Right forelimb (tissue), 1 donor: ENCODE measurements around the gene MYPN.
A peak's percentile ranks its signal among the peaks of the same experiment; 100 is the strongest.
"Not testable (repeated sequence)": the region's sequence is repeated elsewhere in the genome, so short reads cannot be mapped to it uniquely, and the experiment has no call there.

Experiments used
- DNase-seq: peaks from one replicate; pipeline ENCODE4 v3.0.0-alpha.2; 2018

The MYPN gene

GRCh38 chr10:68175949-68176348 is 66.7 kb downstream of the MYPN start:
- no peak for DNase-seq

DNA sequence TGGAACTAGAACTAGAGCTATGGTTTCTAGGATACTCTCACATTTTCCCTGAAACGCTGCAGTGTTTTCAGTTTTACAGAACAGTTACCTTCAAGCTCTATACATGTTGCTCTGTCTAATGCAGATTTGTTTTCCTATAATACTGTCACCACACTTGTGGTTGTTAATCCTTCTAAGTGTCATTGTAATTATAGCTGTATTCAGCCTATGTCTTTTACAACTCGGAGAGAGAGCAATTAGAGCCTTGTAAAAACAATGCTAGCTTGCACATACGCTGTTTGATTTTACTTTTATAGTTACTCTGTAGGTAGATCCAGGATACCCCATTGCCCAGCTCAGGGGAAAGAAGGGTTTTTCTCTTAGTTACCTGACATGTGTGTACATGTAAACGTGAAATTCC is 67.5 kb downstream of the MYPN start:
- no peak for DNase-seq

- DNase-seq: no peak
Observed at GRCh38 chr10:68178592-68178991, 69.3 kb downstream of the MYPN start.

DNA sequence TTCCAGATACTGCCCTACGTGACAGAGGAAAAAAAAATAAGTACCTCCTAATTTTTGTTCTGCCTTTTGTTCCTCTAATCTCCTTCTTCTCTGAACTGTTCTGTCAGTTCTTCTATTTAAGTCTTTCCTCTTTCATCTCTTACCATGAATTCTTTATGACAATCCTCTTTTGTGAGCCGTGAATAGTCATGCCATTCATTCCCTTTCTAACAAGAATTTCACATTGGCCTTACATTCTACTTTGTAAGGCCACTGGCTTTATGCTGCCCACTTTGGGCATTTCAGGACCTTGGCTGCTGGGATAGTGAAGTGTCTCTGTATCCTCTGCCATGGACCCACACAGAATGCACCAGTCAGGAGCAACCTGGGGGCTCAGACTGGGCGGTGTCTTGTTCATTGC is 69.7 kb downstream of the MYPN start:
- DNase-seq: no peak

DNA sequence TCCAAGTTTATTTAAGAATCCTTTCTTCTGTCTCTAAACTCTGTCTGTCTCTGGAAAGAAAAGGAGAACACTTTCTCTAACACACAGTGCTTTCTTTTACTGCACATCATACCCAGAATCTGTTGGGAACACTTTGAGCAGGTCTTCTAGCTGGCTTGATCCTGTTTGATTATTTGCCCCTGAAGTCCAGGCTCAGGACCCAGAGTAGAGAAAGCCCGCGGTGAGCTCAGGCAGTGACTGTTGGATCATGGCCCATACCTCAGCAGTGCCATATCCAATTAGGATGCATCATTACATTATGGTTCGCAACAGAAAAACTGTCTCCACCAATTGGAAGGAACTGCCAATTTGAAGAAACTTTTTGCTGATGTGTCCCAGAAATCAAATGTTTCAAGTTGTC is 71.2 kb downstream of the MYPN start:
- no peak for DNase-seq

GRCh38 chr10:68184546-68184945 is 75.3 kb downstream of the MYPN start:
- no peak for DNase-seq

GRCh38 chr10:68185085-68185484 is 75.8 kb downstream of the MYPN start:
- no peak for DNase-seq

GRCh38 chr10:68188835-68189234 is 79.5 kb downstream of the MYPN start:
- no peak for DNase-seq

GRCh38 chr10:68192113-68192512 is 82.8 kb downstream of the MYPN start:
- DNase-seq: no peak

GRCh38 chr10:68194290-68194689 is 85.0 kb downstream of the MYPN start:
- no peak for DNase-seq

DNA sequence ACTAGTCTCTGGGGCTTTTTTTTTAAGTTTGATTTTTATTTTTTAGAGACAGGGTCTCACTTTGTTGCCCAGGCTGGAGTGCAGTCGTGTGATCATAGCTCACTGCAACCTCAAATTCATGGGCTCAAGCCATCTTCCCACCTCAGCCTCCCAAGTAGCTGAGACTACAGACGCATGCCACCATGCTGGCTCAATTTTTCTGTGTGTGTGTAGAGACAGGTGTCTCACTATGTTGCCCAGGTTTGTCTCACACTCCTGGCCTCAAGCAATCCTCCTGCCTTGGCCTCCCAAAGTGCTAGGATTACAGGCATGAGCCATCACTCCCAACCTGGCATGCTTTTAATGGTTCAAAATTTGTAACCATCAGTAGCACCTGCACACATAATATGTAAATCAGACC is 86.5 kb downstream of the MYPN start:
- DNase-seq: not testable (repeated sequence)

GRCh38 chr10:68196701-68197100 is 87.4 kb downstream of the MYPN start:
- DNase-seq: no peak

- no peak for DNase-seq
Observed at GRCh38 chr10:68202960-68203353, 93.7 kb downstream of the MYPN start.

DNA sequence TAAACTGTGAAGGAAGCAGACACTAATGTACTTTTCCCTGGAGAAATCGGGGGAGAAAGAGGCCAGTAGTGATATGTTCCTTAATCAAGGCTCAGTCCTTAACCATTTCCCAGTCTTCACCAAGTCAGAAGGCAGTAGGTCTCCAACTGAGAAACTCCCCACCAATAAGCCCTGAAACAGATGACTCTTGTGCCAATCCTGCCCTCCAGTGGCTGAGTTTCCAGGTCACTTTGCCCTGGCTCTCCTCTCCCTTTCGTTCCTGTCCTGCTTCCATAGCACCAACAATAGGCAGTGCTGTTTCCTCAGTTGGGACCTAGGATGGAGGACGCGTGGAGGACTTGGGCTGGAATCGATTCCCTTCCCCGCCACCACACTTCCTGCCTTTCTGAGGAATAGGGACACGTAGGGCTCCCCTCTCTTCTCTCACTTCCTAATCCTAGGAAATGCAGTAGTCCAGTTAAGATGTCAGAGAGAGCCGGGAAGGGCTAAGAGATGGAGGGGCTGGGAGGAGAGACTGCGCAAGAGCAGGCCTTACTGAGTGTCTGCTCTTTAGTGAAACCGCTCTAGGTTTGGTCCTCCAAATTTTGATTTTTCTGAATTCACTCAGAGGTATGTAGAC is 99.2 kb downstream of the MYPN start:
- peak; percentile 48 for DNase-seq

- no peak for DNase-seq
Observed at GRCh38 chr10:68211669-68212068, 102.4 kb downstream of the MYPN start.

DNA sequence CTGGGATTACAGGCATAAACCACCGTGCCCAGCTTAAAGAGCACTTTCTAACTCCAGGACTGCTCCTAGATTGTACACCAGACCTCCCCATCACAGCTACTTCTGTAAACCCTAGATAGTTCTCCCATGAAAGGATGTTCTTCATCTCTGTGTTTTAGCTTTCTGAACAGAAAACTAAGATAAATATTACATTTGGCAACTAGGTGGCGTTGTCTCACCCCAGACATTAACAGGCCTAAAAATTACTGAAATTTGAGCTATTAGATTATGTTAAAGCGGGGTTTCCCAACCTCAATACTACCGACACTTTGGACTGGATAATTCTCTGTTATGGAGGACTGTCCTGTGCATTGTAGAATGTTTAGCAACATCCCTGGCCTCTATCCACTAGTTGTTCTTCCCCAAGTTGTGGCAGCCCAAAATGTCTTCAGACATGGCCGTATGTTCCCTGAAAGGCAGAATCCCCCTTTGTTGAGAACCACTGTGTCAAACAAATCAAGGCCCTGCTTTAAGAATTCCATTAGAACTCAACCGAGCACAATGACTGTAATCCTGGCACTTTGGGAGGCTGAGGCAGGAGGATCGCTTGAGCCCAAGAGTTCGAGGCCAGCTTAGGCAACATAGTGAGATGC is 103.5 kb downstream of the MYPN start:
- DNase-seq: no peak

GRCh38 chr10:68218786-68219185 is 109.5 kb downstream of the MYPN start:
- DNase-seq: no peak

- DNase-seq: no peak
Observed at GRCh38 chr10:68221196-68221595, 111.9 kb downstream of the MYPN start.

DNA sequence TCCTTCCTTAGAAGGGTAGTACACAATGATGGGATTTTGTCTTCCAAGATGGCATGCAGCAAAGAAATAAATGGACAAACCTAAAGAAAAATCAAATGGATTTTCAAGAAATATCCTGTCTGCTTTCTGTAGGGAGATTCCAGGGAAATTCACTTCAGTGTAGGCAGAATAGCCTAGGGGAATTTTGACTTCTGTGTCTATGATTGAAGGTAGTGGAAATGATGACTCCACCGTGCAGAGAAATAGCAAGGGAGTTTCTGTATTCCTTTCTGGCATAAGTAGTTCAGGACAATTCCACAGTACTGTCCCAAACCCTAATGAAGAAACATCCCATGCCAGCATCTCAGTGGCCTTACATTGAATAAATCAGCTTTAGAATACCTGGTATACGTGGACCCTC is 113.1 kb downstream of the MYPN start:
- DNase-seq: no peak

- DNase-seq: no peak
Observed at GRCh38 chr10:68223535-68224165, 114.4 kb downstream of the MYPN start.

- no peak for DNase-seq
Observed at GRCh38 chr10:68224810-68225209, 115.5 kb downstream of the MYPN start.

- DNase-seq: no peak
Observed at GRCh38 chr10:68230268-68230667, 121.0 kb downstream of the MYPN start.

- peak; percentile 82 for DNase-seq
Observed at GRCh38 chr10:68231106-68231816, 122.0 kb downstream of the MYPN start.

DNA sequence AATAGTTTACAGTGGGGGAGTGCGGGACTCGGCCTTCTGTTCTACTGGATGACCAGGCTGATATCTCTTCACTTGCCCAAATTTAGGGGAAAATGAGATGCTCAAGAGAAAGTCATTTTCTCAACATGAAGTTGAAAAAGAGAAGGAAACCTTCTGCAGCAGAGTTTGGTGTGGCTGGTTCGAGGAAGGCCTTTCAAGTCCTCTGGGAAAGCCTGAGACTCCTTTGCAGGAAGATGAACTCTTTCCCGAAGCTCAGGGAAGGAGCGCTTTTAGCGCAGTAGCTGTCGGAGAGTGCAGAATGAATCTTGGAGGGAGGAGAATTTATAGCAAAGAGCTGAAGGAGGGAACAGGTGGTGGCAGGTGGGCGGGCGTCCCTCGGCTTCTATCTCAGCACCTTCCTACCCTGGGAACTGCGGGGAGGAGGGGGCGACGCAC is 122.5 kb downstream of the MYPN start, which contains the start of gene ATOH7:
Gene ATOH7 (minus strand): TSS at position 297 of the 435 bp plus-strand sequence. CDS start 436 bp downstream, outside the sequence.
- no peak for DNase-seq
